IMR-90 (cell line): ENCODE results near the gene SERPINC1. TPM values are rescaled to one million over a fixed set of nuclear protein-coding genes. Genes with fewer than 3 reads are reported as not detected.

Experiments used
- ATAC-seq: fragments of 200-7000 bp; cut with Tn5 transposase; 2 replicates; pipeline ENCODE4 v1.9.1; 2020; ENCODE audit warnings: low read depth, mild to moderate bottlenecking, moderate library complexity
- BruUV-seq: library from RNA; stranded (reverse); fragments of 400-500 nt; replicated peaks from 2 replicates; lab custom pipeline; 2021; lab: Mats Ljungman, UMichigan
- CTCF ChIA-PET: fragments of 300-600 bp; formaldehyde crosslinking; extraction: SDS; loops from one replicate; lab custom pipeline; 2021; ENCODE audit warnings: antibody characterized with exemption; lab: Yijun Ruan, JAX
- POLR2A ChIA-PET: fragments of 300-600 bp; sonication (Branson Sonifier 250); formaldehyde crosslinking; loops from one replicate; lab custom pipeline; 2022; ENCODE audit warnings: antibody characterized with exemption; ENCODE audit not compliant: unreplicated experiment; lab: Charles Lee
- DNase-seq: peaks from one replicate; pipeline ENCODE4 v3.0.0; 2013
- H2AFZ ChIP-seq: replicated peaks from 2 replicates; pipeline ENCODE3; 2013; ENCODE audit warnings: low read length, mild to moderate bottlenecking; ENCODE audit not compliant: poor library complexity
- H2AK5ac ChIP-seq: 2 replicates; pipeline ENCODE4 v1.6.1; 2013; ENCODE audit warnings: low read depth, low read length, inconsistent platforms
- H2AK9ac ChIP-seq: replicated peaks from 2 replicates; pipeline ENCODE3; 2013; ENCODE audit warnings: mild to moderate bottlenecking, low read depth, low read length, moderate library complexity; ENCODE audit not compliant: poor library complexity
- H2BK120ac ChIP-seq: 2 replicates; pipeline ENCODE4 v1.6.1; 2013; ENCODE audit warnings: low read depth, low read length, inconsistent platforms
- H2BK15ac ChIP-seq: 3 replicates; pipeline ENCODE4 v1.6.1; 2013; ENCODE audit warnings: low read depth, low read length, inconsistent platforms
- H2BK20ac ChIP-seq: 2 replicates; pipeline ENCODE4 v1.6.1; 2013; ENCODE audit warnings: low read depth, mild to moderate bottlenecking, inconsistent platforms, low read length, moderate library complexity
- H2BK5ac ChIP-seq: 2 replicates; pipeline ENCODE4 v1.6.1; 2013; ENCODE audit warnings: mild to moderate bottlenecking, low read depth, low read length, inconsistent platforms; ENCODE audit not compliant: poor library complexity, severe bottlenecking
- H3K14ac ChIP-seq: replicated peaks from 2 replicates; pipeline ENCODE4 v1.6.1; 2013; ENCODE audit warnings: low read depth, low read length, inconsistent platforms
- H3K18ac ChIP-seq: 2 replicates; pipeline ENCODE4 v1.6.1; 2013; ENCODE audit warnings: low read depth, low read length, control low read depth
- H3K23ac ChIP-seq: 2 replicates; pipeline ENCODE4 v1.6.1; 2013; ENCODE audit warnings: low read depth, low read length, inconsistent platforms
- H3K27ac ChIP-seq: 2 replicates; pipeline ENCODE4 v1.5.1; 2013; ENCODE audit warnings: mild to moderate bottlenecking, control low read depth, low read length; ENCODE audit not compliant: insufficient read depth
- H3K27me3 ChIP-seq: 2 replicates; pipeline ENCODE4 v1.6.1; 2013; ENCODE audit warnings: low read length; ENCODE audit not compliant: control insufficient read depth, insufficient read depth
- H3K36me3 ChIP-seq: 2 replicates; pipeline ENCODE4 v1.6.1; 2013; ENCODE audit warnings: low read length, mixed read lengths; ENCODE audit not compliant: control insufficient read depth, insufficient read depth
- H3K4ac ChIP-seq: 2 replicates; pipeline ENCODE4 v1.6.1; 2013; ENCODE audit warnings: low read depth, low read length, inconsistent platforms
- H3K4me1 ChIP-seq: 2 replicates; pipeline ENCODE4 v1.6.1; 2013; ENCODE audit warnings: low read length, mixed read lengths; ENCODE audit not compliant: control insufficient read depth, insufficient read depth
- H3K4me2 ChIP-seq: 2 replicates; pipeline ENCODE4 v1.6.1; 2013; ENCODE audit warnings: low read depth, mild to moderate bottlenecking, control low read depth, low read length, moderate library complexity
- H3K4me3 ChIP-seq: 2 replicates; pipeline ENCODE4 v1.5.1; 2013; ENCODE audit warnings: low read depth, mild to moderate bottlenecking, control low read depth, low read length, moderate library complexity; ENCODE audit not compliant: insufficient read depth
- H3K56ac ChIP-seq: 2 replicates; pipeline ENCODE4 v1.6.1; 2013; ENCODE audit warnings: low read length, inconsistent platforms; ENCODE audit not compliant: insufficient read depth; ENCODE audit errors: extremely low read depth
- H3K79me1 ChIP-seq, 2 experiments: 2 replicates each; pipeline ENCODE4 v1.6.1; 2013; ENCODE audit warnings: low read length in 2 of 2, inconsistent platforms in 1 of 2, low read depth in 1 of 2
- H3K9ac ChIP-seq: 2 replicates; pipeline ENCODE4 v1.6.1; 2013; ENCODE audit warnings: low read depth, low read length, control low read depth
- H3K9me1 ChIP-seq: 2 replicates; pipeline ENCODE4 v1.6.1; 2013; ENCODE audit warnings: low read length, inconsistent platforms; ENCODE audit not compliant: insufficient read depth
- H3K9me3 ChIP-seq: 2 replicates; pipeline ENCODE4 v1.6.1; 2013; ENCODE audit warnings: low read length; ENCODE audit not compliant: control insufficient read depth, insufficient read depth
- H4K20me1 ChIP-seq: 2 replicates; pipeline ENCODE4 v1.6.1; 2013; ENCODE audit warnings: low read length, inconsistent platforms; ENCODE audit not compliant: insufficient read depth
- H4K5ac ChIP-seq: 2 replicates; pipeline ENCODE4 v1.6.1; 2013; ENCODE audit warnings: mild to moderate bottlenecking, low read depth, low read length, control low read depth
- H4K8ac ChIP-seq, 2 experiments: 2 replicates each; pipeline ENCODE4 v1.6.1; 2013; ENCODE audit warnings: low read depth in 2 of 2, low read length in 2 of 2, control low read depth in 1 of 2, inconsistent platforms in 1 of 2
- H4K91ac ChIP-seq: 2 replicates; pipeline ENCODE4 v1.6.1; 2013; ENCODE audit warnings: low read depth, low read length, inconsistent platforms; ENCODE audit not compliant: insufficient read depth
- POLR2A ChIP-seq: IDR thresholded peaks from 2 replicates; pipeline ENCODE4 v1.6.1; 2012; ENCODE audit warnings: mild to moderate bottlenecking, low read depth, low read length
- WGBS, 2 experiments: methylation state at CpG; one replicate each; pipeline versions ENCODE4 v1.1.5 to v1.1.7; 2013; ENCODE audit warnings: missing lambda C conversion rate in 2 of 2; ENCODE audit not compliant: insufficient read length in 1 of 2; ENCODE audit errors: extremely low coverage in 2 of 2; 5-methylcytosine and 5-hydroxymethylcytosine counted together
- dilution Hi-C: fragments of 300-500 bp; cut with HindIII; formaldehyde crosslinking; loops from one replicate; pipeline ENCODE4 v1.14.3; 2018; ENCODE audit warnings: low sequenced_read_pairs; ENCODE audit not compliant: unreplicated experiment
- in situ Hi-C: fragments of 300-500 bp; cut with MboI; formaldehyde crosslinking; loops from 3 replicates; pipeline ENCODE4 v1.14.3; 2019; ENCODE audit warnings: low sequenced_read_pairs, inconsistent platforms, mixed read lengths
- intact Hi-C: fragments of 100-400 bp; cut with micrococcal nuclease; formaldehyde crosslinking; loops from 2 replicates; pipeline ENCODE4 v1.10.0; 2022
- polyA plus RNA-seq, 3 experiments: library from polyadenylated mRNA; depleted of rRNA; stranded (reverse); fragments of >200 nt; gene quantifications; 2 replicates each; pipeline ENCODE4 v1.2.3, GENCODE V29; 2012; ENCODE audit warnings: low replicate concordance in 1 of 3
- total RNA-seq: library from RNA; depleted of rRNA; stranded (reverse); fragments of >200 nt; gene quantifications from 2 replicates; pipeline ENCODE4 v1.2.3, GENCODE V29; 2012
- TF ChIP-seq, protein P1 (sequence below): fragments of 150-350 bp; IDR thresholded peaks from 2 replicates; pipeline ENCODE4 v1.6.1; 2016; ENCODE audit warnings: low read depth, mild to moderate bottlenecking, low read length, moderate library complexity, borderline replicate concordance

The SERPINC1 gene
- total and polyA plus RNA-seq, 2 of the 4 experiments (the other 2 are of a cell fraction): not detected

DNA sequence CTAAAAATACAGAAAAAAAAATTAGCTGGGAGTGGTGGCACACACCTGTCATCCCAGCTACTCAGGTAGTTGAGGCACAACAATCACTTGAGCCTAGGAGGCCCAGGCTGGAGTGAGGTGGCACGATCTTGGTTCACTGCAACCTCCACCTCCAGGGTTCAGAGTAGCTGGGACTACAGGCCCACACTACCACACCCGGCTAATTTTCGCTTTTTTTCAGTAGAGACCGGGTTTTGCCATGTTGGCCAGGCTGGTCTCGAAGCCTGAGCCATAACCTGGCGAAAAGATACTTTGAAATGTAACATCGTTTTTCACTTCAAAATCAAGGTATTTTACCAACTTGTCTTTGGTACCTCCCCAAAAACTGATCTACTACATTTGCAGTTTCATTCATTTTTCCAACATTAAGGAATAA, 55.4 kb downstream of the SERPINC1 start:
- in situ Hi-C loops (no loop called here), intact Hi-C loops (no loop called here), dilution Hi-C loops (no loop called here)
- H2BK15ac ChIP-seq: no peak overlapping the region
- POLR2A ChIA-PET: interaction anchor here (0.6 kb wide), 1 partner anchor 591 kb away, joined by 3 read pairs; no protein-coding TSS in a partner anchor
- DNase-seq (no peak), ATAC-seq (peak; percentile 21; the same call in 1 of the 2 replicates)
- no peak overlapping the region for H2AFZ ChIP-seq
- peaks cover 9 to 32% of the 10 kb centered on the region in 2 experiments; a peak in 3 of 4 replicates for H3K79me1 ChIP-seq
- no peaks in the 10 kb centered on the region for H3K9me3 ChIP-seq
- no peak overlapping the region for H3K56ac ChIP-seq
- no peak overlapping the region for H3K14ac ChIP-seq
- CTCF ChIA-PET: no interaction called here
- peak; percentile 12; the same call in 1 of the 2 replicates for TF ChIP-seq POLR2A
- TF ChIP-seq, protein P1, sequence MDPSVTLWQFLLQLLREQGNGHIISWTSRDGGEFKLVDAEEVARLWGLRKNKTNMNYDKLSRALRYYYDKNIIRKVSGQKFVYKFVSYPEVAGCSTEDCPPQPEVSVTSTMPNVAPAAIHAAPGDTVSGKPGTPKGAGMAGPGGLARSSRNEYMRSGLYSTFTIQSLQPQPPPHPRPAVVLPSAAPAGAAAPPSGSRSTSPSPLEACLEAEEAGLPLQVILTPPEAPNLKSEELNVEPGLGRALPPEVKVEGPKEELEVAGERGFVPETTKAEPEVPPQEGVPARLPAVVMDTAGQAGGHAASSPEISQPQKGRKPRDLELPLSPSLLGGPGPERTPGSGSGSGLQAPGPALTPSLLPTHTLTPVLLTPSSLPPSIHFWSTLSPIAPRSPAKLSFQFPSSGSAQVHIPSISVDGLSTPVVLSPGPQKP: no peak
- no peak overlapping the region for H3K18ac ChIP-seq
- H4K8ac ChIP-seq: no peak overlapping the region
- no peak overlapping the region for H4K5ac ChIP-seq
- H2AK9ac ChIP-seq: no peak overlapping the region
- peaks cover 61% of the 10 kb centered on the region for H4K20me1 ChIP-seq
- H3K27ac ChIP-seq: no peak overlapping the region
- peaks cover 44% of the 10 kb centered on the region for H3K36me3 ChIP-seq
- no peak overlapping the region for H3K23ac ChIP-seq
- H3K9me1 ChIP-seq: no peaks in the 10 kb centered on the region; the same call in 1 of the 2 replicates
- no peak overlapping the region for H3K4ac ChIP-seq
- peaks cover 5% of the 10 kb centered on the region; the same call in 1 of the 2 replicates for H3K4me1 ChIP-seq
- H4K91ac ChIP-seq: no peak overlapping the region
- H2BK20ac ChIP-seq: no peak overlapping the region
- H2BK120ac ChIP-seq: no peak overlapping the region
- H3K4me3 ChIP-seq: no peak overlapping the region
- no peak overlapping the region for H2AK5ac ChIP-seq
- no peak overlapping the region for H3K9ac ChIP-seq
- WGBS, 2 experiments: 100% methylated on average over 2 of the region's 7 CpGs; no CpG with 5 or more reads in 1 of the 2 experiments
- no peaks in the 10 kb centered on the region for H3K27me3 ChIP-seq
- no peak overlapping the region for H3K4me2 ChIP-seq
- no TSS peak for BruUV-seq
- H2BK5ac ChIP-seq: no peak overlapping the region
